Measurements from ENCODE around the gene EIF4G3.
"Not testable (repeated sequence)": the region's sequence is repeated elsewhere in the genome, so short reads cannot be mapped to it uniquely, and the experiment has no call there.

The EIF4G3 gene

GRCh38 chr1:20854529-20854928 is 322.2 kb downstream of the EIF4G3 start:
- no peak for DNase-seq

- not testable (repeated sequence) for DNase-seq
Measured at GRCh38 chr1:20851791-20852190, 324.9 kb downstream of the EIF4G3 start.

GRCh38 chr1:20850021-20850420 is 326.7 kb downstream of the EIF4G3 start:
- no peak for DNase-seq

DNA sequence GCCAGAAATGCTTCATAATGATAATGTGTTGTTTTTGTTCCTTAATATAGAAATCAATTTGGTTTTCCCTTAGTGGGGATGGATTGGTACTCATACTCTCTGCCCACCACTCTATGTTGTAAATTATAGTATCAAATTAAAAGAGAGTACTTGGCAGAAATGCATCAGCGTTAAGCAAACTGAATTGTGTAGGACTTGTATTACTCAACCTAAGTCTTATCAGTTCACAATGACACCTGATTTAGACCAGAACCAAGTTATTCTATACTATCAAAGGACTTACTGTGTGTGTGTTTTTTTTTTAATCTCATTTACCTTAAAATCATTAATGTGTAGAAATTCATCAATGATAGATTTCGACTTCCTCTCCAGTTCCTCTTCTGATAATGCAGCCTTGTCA is 327.6 kb downstream of the EIF4G3 start:
- DNase-seq = no peak

GRCh38 chr1:20848162-20848561 is 328.5 kb downstream of the EIF4G3 start:
- no peak for DNase-seq

GRCh38 chr1:20847611-20848080 is 329.1 kb downstream of the EIF4G3 start:
- DNase-seq = no peak

DNA sequence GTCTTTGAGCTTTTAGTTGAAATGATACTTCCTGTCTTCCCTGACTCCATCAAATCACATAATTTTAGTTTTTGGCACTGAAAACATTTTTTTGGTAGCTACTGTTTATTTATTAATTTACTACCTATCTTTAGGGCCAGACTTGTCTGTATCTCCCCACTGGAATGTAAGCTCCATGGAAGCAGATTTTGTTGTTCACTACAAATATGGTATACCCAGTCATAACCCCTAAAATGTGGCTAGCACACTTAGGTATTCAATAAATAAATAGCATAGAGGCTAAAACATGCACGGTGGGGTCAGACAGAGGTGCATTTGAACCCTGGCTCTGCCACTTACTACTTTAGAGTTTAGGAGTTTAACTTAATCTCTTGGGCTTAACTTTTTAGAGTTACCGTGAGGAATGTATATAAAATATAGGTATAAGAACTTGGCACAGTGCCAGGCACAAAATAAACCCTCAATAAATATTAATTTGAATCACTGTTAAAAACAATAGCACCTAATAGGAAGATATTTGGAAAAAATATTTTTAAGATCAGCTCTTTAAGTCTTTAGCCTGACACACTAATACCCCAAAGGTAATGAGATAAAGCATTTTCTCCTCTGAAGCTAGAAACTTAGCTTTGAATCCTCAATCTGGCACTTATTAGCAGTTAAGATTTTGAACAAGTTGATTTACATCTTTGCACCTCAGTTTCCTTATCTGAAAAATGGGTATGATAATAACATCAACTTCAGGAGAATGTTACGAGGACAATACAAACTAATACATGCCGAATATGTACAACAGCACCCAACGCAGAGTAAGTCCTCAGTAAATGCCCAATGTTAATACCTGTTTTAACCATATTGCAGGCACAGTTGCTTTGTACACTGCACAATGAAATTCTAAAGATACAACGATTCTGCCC is 330.0 kb downstream of the EIF4G3 start:
- DNase-seq = no peak

GRCh38 chr1:20840731-20841130 is 336.0 kb downstream of the EIF4G3 start:
- no peak for DNase-seq

DNA sequence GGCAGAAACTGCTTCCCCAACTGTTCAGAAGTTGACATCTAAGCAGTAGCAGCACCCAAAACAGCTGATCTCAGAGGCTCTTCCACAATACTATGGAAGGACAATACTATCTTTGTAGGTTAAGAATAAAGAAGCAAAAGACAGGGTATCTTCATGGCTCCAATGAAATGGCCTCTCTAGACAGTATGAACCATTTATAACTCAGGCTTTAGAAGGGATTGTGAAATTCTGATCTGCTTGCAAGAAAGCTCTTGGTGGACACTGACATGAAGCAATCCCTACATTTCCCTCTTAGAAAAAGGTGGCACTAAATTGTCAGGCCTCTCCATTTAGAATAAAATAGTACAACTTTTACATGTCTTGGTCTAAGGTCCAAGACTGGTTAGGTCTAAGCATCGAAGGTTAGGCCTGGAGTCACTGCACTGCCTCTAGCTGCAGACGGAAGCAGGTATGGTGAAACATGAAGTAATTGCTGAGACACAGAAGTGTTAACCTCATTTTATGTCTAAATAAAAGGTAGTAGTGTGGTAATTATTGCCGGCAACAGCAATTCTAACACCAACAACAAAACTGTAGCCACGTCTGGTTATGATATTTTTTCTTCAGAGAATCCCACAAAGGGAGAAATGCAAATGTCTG is 339.0 kb downstream of the EIF4G3 start:
- DNase-seq = no peak

GRCh38 chr1:20836230-20836629 is 340.5 kb downstream of the EIF4G3 start:
- no peak for DNase-seq

DNA sequence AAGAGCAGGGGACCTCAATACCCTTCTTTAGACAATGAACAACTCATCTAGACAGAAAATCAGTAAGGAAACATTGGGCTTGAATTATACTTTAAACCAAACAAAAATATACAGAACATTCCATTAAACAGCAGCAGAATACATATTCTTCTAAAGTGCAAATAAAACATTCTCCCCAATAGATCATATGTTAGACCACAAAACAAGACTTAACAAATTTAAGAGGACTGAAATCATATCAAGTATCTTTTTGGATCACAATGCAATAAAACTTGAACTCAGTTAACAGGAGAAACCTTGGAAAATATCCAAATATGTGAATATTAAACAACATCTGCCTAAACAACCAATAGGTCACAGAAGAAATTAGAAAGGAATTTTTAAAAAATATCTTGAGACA is 341.9 kb downstream of the EIF4G3 start:
- no peak for DNase-seq

DNA sequence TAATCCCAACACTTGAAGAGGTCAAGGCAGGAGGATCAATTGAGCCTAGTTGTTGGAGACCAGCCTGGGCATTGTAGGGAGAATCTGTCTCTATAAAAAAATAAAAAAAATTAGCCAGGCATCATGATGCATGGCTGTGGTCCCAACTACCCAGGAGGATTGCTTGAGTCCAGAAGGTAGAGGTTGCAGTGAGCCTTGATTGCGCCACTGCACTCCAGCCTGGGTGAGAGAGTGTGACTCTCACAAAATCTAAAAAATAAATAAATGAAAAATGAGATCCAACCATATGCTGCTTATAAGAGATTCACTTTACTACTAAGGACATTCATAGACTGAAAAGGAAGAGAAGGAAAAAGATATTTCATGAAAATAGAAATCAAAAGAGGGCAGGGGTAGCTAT is 342.5 kb downstream of the EIF4G3 start:
- DNase-seq = no peak

DNA sequence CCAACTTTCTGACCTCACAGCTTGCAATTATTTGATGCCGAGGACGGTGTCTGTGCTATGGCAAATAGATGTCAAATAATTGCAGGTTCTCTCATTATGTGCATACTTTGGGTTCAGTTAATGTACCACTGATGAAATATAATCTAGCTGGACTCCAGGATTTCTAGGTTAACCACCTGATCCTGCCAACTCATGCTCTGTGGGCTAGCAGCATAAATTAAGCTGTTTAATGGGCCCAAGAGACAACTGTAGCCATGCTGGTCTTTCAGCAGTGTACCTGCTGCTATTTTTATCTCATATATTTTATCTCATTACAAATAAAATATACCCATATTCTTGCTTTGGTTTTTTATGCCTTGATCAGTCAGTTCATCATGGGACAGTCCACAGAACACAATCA is 346.3 kb downstream of the EIF4G3 start:
- DNase-seq = no peak

- DNase-seq = no peak
Measured at GRCh38 chr1:20829946-20830345, 346.8 kb downstream of the EIF4G3 start.

DNA sequence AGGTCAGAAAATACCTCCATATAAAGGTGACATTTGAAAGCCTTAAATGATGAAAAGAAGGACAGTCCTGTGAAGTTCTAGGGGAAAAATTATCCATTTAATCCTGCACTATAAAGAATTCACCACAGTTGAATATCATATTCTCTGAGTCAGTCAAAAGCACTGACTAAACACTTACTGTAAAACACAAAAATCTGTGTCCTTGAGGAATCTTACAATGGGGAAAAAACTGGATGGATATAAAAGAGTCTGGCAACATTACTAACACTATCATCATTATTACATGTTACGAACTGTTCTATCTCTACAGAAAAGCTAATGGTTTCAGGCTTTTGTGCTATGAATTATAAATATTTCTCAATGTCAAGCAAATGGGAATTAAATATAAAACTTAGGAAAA is 347.2 kb downstream of the EIF4G3 start:
- DNase-seq = no peak

GRCh38 chr1:20823845-20824244 is 352.9 kb downstream of the EIF4G3 start:
- no peak for DNase-seq

GRCh38 chr1:20821466-20821865 is 355.2 kb downstream of the EIF4G3 start:
- no peak for DNase-seq

DNA sequence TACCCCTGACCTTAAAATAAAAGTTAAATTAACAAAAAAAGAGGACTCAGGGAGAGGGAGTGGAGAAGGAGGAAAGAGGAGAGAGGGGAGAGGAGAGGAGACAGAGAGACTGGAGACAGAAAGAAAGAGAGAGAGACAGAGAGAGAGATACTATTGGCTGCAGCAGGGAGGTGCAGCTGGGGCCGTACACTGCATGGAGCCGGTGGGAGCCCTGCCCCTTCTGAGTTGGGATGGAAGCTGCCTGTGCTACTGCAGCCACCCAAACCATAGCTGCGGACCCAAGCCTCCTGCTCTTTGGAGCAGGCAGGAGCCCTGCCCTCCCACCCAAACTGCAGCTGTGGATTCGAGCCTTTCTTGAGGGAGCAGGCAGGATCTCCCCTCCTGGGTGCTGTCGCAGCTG is 356.9 kb downstream of the EIF4G3 start:
- DNase-seq = no peak

DNA sequence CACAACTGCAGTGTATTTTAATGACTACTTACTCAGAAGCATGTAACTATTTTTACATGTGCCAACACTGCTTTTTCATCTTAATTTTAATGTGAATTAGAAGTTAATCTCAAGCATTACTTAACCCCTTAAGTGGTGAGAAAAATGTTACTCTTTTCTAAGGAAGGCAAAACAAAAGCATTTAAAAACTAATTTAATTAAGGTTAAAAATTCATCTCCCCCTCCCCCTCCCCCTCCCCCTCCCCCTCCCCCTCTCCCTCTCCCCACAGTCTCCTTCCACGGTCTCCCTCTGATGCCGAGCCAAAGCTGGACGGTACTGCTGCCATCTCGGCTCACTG is 362.2 kb downstream of the EIF4G3 start:
- DNase-seq = no peak

DNA sequence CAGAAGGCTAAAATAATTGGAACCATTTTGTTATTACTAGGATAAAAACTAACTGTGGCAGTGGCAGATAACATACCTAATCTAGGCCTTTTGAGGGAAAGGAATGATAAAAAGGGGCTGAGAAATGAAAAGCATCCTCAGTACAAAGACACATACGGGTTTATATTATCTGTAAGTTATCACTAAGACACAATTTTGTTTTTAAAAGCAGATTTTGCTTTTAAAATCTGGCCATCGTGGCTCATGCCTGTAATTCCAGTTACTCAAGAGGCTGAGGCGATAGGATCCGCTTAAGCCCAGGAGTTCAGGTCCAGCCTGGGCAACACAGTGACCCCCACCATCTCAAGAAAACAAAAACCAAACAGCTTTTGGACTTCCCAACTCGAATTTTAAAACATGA is 364.8 kb downstream of the EIF4G3 start:
- DNase-seq = no peak

DNA sequence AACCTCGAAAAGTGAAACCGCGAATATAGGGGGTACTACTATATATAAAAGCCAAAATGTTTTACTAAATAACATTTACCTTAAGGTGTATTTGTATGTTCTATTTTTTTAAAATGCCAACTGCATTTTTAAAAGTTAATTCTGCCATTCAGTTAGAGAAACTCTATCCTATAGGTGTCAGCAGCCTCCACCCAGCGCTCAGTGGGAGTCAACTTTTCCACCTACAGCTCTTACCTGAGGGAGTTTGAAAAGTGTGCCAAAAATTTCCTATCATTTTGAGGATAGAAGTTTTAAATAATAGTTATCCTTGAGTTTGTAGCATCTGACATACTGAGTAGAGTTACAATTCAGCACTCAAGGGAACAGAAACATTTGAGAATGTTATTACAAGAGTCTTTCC is 383.5 kb downstream of the EIF4G3 start:
- DNase-seq = no peak

DNA sequence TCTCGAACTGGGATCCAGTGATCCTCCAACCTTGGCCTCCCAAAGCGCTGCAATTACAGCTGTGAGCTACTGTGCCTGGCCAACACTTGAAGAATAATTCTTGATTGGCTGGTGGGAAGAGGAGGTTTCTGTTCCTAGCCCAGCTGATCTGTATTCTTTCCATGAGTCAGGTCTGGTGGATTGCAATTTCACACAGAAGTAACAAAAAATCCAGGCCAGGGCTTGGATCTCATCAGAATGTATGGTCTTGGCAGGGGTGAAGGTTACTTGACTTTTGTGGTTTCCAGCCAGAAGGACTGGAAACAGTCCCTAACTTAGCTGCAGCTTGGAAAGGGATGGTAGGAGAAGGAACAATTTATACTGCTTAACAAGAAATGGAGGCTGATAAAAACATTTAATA is 384.5 kb downstream of the EIF4G3 start:
- no peak for DNase-seq

DNA sequence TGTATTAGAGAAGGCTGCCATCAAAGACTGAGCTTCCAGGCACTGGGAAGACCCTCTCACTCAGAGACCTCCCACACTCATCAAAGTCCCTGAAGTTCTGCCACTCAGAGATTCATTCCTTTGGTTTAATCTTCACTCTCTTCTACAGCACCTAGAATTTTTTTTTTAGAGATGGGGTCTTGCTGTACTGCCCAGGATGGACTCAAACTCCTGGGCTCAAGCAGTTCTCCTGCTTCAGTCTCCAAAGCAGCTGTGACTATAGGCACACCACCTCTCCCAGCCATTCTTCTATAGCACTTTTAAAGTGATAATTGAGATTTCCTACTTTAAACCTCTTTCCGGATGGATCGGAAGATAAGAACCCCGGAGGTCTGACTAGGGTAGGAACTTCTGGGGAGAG is 385.9 kb downstream of the EIF4G3 start:
- DNase-seq = no peak

- DNase-seq = not testable (repeated sequence)
Measured at GRCh38 chr1:20789598-20789997, 387.1 kb downstream of the EIF4G3 start.
